GM19438 (cell line): ENCODE results near the gene MAB21L4.

ENCODE experiments used
- ATAC-seq: cut with Tn5 transposase; IDR thresholded peaks from one replicate; pipeline ENCODE4 v1.9.1; 2021; ENCODE audit warnings: low read depth; ENCODE audit not compliant: unreplicated experiment

Gene MAB21L4

DNA sequence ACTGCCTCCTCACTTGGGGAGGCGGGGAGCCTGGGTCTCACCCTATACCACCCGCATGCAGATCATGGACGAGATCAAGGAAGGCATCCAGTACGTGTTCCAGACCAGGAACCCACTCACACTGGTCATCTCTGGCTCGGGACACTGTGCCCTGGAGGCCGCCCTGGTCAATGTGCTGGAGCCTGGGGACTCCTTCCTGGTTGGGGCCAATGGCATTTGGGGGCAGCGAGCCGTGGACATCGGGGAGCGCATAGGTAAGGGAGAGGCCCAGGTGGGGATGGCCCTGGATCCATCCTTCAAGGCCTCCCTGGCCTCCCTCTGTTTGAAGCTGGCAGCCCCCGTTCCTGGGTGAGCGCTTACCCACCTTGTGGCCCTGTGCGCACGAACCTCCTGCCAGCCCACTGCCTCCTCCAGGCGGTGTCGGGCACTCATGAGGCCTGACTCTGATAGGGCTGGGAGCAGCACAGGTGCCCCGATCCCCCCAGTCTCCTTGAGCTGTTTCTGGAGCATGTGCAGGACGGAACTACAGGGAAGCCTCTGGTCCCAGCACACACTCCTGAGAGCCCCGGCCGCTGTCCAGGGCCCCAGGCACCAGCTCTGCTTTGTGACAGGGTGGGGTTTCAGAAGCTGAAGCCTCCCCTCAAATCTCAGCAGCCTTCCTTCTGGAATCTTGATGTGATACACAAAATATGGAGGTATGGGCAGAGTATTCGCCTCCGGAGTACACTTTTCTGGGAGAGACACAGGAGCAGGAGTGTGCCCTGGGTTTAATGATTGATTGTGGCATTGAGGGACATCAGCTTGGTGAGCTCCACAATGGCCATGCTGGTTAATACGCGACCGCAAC is 26.6 kb downstream of the MAB21L4 start:
- no peak for ATAC-seq

DNA sequence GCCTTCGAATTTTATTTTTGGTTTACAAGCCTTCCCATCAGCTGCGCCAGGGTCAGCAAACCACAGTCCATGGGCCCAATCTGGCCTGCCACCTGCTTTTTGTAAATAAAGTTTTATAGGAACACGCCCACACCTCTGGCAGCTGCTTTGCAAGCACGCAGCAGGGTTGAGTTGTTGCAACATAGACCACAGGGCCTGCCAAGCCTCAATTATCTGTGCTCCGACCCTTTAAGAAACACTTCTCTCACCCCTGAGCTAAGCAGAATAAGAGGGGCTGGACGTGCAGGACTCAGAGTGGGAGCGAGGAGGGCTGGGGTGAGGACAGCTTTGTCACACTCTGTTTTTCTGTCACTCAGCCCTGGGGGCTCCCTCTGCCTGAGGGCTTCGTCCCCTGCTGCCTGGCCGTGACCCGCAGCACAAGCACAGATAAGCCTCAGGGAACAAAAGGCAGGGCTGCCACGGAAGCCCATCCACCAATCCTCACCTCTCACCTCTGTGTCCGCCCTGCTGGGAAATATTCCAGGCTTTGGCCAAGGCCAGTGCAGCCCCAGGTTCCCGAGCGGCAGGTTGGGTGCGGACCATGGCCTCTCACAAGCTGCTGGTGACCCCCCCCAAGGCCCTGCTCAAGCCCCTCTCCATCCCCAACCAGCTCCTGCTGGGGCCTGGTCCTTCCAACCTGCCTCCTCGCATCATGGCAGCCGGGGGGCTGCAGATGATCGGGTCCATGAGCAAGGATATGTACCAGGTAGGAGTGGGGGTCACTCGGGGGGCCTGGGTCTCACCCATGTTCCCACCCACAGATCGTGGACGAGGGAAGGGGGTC is 27.5 kb downstream of the MAB21L4 start, which contains the start of gene AGXT:
Gene AGXT, plus strand, starts transcription at position 539 of the 823 bp plus-strand sequence. Its CDS starts 42 bp downstream, at position 581.
- no peak for ATAC-seq

DNA sequence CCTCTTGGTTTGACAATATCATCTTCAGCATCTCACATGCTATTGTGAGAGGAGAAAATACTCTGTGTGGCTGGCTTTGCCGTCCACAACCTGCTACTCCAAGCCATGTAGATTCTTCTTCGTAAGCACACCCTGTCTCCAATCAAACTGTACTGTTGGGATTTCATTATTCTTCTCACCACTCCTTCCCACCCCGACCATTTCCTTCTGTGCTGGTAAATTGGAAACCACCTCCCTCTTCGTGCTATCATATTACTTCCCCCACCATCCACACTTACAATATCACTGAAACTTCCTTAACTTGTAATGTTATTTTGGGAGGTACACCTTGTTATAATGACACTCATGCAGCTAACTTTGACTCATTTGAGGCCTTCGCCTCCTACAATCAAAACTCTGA is 30.6 kb downstream of the MAB21L4 start:
- ATAC-seq: no peak

DNA sequence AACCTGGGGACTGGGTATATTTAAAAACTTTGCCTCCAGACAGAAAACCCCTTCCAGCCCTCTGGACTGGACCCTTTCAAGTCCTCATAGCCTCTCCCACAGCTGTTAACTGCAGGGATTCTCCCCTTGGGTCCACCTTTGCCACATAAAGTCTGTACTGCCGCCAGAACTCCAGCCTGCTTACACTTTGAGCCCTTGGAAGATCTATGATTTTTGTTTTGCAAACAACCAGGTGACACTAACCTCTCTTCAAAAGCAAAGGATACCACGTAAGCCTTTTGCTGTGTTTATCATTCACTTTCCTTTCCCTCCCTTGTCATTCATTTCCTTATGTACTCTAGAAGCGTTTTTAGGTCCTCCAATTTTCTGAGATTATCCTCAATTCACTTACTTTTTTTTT is 31.5 kb downstream of the MAB21L4 start:
- ATAC-seq: no peak

DNA sequence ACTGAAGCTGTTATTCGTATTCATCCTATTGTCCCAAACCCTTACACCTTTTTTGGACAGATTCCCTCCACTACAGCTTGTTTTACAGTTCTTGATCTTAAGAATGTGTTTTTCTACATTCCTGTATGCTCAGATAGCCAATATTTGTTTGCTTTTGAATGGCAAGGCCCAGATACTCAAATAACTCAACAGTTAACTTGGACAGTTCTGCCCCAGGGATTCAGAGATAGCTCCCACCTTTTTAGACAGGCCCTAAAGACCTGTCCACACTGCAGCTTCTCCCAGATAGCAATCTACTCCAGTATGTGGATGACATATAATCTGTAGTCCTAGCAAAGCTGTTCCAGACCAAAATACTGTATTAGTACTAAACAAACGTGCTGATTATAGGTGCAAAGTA is 34.4 kb downstream of the MAB21L4 start:
- no peak for ATAC-seq

DNA sequence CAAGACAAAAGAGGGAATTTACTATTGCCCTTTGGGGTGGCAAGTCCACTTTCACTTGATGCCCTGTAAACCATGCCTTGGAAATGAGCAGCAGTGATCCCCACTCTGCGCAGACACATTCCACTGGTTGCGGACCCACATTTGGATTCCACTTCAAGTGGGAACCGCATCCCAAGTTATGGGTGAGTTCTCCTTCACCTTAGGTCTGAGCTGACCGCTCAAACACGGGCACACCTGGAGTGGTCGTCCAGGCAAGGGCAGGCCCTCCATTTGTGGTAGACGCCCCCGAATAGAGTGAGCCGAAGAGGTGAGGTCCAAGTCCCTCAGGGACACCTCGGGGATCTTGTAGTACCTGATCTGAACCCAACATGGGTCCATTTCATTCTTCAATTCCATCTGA is 37.1 kb downstream of the MAB21L4 start:
- no peak for ATAC-seq

DNA sequence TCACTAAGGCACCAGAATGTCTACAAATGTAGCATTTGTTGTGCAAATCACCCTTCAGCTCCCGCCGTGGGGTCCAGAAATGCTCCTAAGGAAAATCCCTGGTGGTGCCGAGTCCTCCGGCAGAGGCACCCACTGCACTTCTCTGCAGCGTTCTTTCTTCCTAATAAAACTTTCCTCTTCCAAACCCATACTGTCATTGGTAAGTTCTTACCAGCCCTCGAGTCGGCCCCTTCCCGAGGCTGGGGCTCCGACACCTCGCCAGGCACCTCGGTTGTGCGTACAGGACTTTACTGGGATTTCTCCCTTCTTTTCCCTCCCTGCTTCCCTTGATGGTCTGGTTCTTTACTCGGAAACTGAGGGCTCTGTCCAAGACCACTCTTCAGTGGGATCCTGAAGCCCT is 37.6 kb downstream of the MAB21L4 start:
- ATAC-seq: no peak

DNA sequence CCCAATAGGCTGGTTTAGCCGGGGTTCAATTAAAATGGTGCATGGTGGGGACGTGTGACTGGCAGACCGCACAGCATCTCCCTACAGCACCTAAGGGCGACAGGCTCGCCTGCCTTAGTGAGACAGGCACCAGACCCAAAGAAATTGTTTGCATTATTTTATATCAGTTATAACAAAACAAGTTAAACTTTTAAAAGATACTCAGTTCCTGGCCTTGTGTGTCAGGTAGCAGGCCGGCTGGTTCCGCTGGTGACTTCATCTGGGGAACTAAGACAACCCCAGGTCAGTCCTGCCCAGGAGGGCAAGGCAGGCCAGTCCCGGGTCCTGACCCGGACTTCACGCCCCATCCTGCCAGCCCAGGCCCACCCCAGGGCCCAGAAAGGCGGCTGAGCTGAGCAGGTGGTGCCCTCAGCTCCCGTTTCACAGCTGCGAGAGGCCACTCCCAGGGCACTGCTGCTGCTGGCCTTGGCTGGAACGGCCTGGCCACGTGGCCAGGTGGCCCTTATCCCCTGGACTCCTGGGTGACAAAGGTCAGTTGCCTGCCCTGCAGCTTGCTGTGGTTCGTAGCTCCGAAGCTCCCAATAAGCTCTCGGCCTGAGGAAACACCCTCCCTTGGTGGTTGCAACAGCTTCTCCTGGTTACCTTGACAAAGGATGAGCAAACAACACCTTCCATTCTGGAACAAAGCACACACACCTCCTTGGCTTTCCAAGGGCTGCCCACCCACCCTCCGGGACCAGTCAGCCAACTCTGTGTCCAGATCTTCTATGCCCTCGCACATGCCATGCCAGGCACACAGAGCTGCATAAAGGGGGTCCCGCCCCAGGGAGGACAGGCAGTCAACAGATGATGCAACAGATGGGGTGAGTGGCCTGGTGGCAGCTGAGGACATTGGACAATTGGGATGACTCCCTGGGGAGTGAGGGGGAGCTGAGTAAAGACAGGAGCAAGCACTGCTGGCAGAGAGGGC is 38.6 kb downstream of the MAB21L4 start:
- no peak for ATAC-seq

DNA sequence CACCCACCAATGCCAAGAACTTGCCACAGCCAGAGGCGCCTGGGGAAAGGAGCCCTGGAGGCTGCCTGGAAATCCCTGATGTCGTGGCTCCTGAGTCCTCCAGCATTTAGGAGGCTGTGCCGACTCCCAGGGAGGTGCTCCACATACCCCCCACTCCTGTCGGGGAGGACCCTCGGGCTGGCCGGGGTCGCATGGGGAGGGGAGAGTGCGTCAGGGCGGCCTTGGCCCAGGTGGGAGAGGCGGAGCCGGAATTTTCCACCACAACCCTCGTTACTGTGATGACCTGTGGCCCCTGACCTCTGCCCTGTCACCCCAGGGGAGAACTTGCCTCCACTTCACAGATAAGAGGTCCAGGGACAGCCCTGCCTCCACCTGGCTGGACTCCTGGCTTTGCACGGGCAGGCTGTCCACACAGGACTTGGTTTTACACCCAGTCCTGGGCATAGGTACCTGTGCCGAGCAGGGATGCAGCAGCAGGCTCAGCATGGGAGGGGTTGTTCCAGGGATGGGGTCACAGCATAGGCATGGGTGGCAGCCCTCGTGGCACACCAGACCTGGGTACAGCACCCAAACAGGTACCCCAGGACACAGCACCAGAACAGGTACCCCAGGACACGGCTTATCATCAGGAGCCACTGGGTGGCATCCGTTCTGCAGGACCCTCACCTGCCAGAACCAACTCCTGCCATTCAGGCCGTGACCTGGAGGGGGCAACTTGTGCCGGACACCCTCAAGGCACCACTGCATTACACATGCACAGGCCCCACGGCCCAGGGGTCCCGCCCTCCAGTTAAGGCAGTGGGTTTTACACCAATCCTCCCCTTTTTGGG is 39.6 kb downstream of the MAB21L4 start:
- ATAC-seq: no peak

DNA sequence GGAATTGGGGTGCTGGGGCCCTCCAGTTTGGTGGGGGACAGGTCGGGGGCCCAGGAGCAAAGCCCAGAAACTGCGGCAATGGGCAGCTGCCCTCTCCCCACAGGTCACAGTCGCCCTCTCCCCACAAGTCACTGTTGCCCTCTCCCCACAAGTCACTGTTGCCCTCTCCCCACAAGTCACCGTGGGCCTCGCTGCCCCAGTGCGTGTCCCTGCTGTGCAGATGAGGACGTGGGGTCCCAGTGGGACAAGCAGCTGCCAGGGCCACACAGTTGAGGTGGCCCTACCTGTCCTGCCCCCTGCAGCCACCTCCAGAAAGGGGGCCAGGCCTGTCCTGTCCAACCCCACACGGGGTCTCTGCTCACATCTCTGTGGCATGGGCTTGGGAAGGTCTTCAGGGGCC is 40.3 kb downstream of the MAB21L4 start:
- no peak for ATAC-seq

DNA sequence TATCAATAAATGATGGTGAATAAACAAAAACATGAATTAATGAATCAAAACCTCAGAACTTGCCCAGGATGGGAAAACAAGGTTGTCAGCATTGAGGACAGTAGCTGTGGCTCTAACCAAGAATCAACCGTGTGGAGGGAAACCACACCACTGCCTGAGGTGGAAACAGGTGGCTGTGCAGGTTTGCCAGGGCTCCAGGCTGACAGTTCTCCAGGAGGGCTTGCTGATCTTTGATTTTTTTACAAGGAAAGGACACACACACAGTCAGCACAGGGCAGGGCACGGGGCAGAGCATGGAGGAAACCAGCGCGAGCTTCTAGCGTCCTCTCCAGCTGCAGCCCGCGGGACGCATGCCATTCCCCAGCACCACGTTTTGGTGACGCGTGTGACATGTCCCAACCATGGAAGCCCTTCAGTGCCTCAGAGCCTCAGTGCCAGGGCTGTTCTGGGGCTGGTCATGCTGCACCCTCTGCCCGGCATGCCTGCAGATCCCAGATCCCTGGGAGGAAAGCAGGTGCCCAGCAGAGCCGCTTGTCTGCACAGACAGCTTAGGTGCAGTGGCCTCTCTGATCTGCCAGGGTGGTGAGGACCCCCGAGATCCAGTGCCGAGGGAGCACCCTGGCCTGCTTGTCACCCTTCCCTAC is 43.2 kb downstream of the MAB21L4 start:
- ATAC-seq: no peak

DNA sequence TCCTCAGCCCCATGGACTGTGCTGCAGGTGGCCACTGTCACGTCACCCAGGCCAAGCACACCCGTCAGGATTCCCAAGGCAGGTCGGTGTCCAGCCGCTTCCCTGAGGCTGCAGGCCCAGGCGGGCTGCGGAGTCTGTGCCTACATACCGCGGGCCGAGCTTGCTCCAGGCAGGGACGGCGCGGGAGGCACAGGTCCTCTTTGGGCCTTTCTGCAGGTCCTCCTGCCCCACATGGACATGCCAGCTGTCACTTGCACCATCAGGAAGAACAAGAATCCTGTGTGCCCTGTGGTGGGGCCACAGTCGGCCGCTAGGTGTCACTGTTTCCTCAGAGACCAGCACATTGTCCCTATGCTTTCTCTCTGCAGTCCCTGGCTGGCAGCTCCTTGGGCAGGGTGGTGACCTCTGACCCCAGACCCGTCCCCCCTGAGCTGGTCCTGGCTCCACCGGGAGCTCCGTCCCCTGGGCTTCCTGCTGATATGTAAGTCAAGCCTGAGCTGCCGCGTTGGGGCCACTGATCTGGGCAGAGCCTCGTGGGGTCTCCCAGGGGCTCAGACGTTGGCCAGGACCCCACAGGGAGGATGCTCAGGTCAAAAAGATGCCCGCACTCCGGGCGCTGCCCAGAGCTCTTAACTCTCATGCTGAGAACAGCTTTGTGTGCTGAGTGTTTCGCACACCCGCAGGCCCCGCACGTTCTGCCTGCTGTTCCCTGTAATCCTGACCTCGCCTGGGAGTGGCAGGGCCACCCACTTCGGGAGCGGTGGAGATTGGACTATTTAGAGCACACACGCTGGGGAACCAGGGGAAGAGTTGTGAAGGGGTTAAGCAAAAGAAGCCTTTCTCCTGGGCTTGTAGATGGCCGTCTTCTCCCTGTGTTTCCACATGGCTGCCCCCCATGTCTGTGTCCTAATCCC is 44.6 kb downstream of the MAB21L4 start:
- no peak for ATAC-seq

DNA sequence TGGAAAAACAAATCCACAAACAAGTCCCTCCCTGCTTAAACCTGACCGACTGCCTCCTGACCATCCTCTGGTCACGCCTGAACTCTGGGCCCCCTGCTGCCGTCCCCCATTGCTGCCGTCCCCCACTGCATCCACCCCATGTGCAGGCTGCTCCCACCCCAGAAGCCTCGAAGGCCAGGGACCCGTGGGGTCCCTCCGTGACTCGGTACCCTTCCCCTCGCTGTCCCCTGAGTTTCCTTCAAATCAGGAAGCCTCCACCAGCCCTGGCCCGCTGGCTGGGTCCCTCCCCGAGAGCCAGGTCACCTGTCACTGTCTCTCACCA is 45.2 kb downstream of the MAB21L4 start:
- ATAC-seq: no peak

DNA sequence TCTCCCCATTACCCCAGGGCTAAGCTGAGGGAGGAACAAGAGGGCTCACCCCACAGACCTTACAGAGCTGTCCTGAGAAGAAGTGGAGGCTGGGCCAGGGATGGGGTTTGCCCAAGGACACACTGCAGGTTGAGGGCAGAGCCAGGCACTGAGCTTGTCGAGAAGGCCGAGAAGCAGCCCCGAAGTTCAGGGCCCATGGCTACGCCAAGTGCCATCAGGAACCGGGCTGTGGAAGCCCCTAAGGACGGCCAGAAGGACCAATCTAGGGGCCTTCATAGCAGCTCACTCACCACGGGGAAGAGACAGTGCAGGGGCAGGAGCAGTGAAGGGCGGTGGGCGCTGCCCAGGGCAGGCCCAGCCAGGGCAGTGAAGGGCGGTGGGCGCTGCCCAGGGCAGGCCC is 45.9 kb downstream of the MAB21L4 start:
- no peak for ATAC-seq

DNA sequence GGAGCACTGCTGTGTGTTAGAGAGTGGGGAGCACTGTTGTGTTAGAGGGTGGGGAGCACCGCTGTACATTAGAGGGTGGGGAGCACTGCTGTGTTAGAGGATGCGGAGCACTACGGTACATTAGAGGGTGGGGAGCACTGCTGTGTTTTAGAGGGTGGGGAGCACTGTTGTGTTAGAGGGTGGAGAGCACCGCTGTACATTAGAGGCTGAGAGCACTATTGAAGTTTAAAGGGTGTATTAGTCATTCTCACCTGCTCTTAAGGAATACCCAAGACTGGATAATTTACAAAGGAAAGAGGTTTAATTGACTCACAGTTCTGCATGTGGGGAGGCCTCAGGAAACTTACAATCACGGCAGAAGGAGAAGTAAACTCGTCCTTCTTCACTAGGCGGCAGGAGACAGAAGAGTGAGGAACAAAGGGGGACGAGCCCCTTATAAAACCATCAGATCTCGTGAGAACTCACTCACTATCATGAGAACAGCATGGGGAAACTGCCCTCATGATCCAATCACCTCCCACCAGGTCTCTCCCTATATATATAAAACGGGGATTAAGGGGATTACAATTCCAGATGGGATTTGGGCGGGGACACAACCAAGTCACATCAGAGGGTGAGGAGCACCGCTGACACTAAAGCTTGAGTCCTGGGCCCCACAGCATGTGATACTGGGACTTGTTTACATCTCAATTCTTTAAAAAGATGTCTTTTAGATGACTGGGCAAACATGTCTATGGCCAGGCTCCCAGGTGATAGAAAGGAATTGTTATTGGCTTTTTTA is 46.9 kb downstream of the MAB21L4 start:
- ATAC-seq: no peak

DNA sequence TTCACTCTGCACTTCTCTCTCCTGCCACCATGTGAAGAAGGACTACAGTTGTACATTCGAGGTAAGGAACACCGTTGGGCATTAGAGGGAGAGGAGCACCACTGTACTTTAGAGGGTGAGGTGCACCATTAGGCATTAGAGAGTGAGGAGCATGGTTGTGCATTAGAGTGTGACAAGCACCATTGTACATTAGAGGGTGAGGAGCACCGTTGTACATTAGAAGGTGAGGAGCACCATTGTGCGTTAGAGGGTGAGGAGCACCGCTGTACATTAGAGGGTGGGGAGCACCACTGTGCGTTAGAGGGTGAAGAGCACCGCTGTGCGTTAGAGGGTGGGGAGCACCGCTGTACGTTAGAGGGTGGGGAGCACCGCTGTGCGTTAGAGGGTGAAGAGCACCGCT is 48.1 kb downstream of the MAB21L4 start:
- ATAC-seq: no peak

DNA sequence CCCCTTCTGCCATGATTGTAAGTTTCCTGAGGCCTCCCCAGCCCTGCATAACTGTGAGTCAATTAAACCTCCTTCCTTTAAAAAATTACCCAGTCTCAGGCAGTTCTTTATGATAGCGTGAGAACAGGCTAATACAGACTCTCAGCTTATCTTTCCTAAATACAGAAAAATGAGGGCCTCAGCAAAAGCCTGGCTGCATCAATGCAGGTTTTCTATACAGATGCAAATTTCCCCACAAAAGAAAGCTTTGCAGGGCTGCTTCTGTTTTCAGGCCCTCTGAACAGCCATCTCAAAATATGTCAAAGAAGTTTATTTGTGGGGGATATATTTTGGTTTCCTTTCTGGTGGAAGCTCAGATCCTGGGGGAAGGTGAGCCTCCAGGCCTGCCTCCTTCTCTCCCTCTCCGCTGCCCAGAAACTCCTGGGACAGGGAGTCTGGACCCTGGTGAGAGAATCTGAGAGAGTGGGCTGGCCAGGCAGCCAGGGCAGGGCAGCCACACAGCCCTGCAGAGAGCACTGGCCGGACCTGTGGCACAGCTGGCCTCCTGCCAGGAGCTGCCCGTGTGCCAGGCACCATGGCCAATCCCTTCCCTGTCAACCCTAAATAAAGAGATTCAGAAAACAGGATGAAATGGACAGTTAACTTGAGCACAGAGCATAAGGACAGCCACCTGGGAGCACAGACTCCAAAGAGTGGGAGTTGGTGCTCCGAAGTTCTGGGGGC is 48.9 kb downstream of the MAB21L4 start:
- ATAC-seq: no peak
